Adrenal gland (tissue), 5 donors: ENCODE data around the gene PAQR7.

ENCODE experiments used
- POLR2A ChIP-seq, 2 donors: fragments of 450-650 bp; IDR thresholded peaks; one replicate each; pipeline ENCODE4 v1.6.1; 2017; ENCODE audit warnings: antibody characterized with exemption in 2 of 2, mild to moderate bottlenecking in 2 of 2, moderate library complexity in 1 of 2
- TF ChIP-seq, protein P1 (sequence below), 6 experiments: fragments of 450-650 bp in 4 of 6; fragments of 200-600 bp in 2 of 6; sonication (generic) in 1 of 6; IDR thresholded peaks; 1 replicate in 5 of 6; 2 replicates in 1 of 6; pipeline versions ENCODE4 v1.5.1 to v1.8.0; 2016 to 2021; ENCODE audit warnings: antibody characterized with exemption in 6 of 6, mild to moderate bottlenecking in 2 of 6, moderate library complexity in 1 of 6
- donor health status: DM: no; HTN: no; CAD: no.

DNA sequence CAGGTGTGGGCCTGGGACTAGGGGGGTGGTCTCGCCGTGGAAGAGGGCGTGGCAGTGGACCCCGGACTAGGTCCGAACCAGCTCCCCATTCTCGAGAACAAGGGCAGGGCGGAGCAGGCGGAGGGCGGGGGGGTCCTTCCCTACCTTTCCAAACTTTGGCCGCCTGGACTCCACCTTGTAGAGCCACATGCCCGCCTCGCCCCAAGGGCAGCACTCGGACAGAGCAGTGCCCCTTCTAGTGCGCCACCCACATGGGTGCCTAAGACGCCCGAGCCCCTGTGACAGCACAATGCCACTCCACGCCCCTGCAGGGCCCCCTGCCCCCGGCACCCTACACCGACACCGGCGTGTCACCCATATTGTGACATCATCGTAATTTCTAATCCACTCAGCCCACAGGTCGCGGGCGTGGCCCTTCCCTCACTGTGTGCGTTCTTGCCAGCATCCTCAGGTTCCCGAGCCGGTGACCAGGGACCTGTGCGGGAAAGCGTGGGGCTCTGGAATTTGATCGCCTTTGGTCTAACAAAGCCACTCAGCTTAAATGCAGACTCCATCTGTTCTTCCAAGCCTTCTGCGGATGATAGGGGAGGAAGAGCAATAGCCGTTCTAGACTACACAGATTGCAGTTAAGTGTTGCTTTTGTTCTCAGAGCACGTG, 31.3 kb upstream of the PAQR7 start:
- TF ChIP-seq, protein P1, sequence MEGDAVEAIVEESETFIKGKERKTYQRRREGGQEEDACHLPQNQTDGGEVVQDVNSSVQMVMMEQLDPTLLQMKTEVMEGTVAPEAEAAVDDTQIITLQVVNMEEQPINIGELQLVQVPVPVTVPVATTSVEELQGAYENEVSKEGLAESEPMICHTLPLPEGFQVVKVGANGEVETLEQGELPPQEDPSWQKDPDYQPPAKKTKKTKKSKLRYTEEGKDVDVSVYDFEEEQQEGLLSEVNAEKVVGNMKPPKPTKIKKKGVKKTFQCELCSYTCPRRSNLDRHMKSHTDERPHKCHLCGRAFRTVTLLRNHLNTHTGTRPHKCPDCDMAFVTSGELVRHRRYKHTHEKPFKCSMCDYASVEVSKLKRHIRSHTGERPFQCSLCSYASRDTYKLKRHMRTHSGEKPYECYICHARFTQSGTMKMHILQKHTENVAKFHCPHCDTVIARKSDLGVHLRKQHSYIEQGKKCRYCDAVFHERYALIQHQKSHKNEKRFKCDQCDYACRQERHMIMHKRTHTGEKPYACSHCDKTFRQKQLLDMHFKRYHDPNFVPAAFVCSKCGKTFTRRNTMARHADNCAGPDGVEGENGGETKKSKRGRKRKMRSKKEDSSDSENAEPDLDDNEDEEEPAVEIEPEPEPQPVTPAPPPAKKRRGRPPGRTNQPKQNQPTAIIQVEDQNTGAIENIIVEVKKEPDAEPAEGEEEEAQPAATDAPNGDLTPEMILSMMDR (IDR thresholded peaks at IDR 0.05): no peak
- no peak for TF ChIP-seq POLR2A (IDR thresholded peaks at IDR 0.05)
